CD14-positive monocyte (primary cell): ENCODE measurements around the gene EEF1G. TPM values are rescaled to one million over a fixed set of nuclear protein-coding genes. Genes with fewer than 3 reads are reported as not detected.
A peak's percentile ranks its signal among the peaks of the same experiment; 100 is the strongest.
"Not testable (repeated sequence)": the region's sequence is repeated elsewhere in the genome, so short reads cannot be mapped to it uniquely, and the experiment has no call there.

Experiments used
- DNase-seq, 3 donors: peaks; one replicate each; pipeline ENCODE4 v3.0.0-alpha.2; 2011 to 2022
- H2AFZ ChIP-seq: 2 replicates; pipeline ENCODE4 v1.6.0; 2012; ENCODE audit warnings: mild to moderate bottlenecking, low read depth, low read length, inconsistent platforms; ENCODE audit not compliant: insufficient read depth, poor library complexity, severe bottlenecking
- H3K27ac ChIP-seq, 2 donors: 1 replicate in 1 of 2; 2 replicates in 1 of 2; pipeline ENCODE4 v1.5.1; 2012 to 2013; ENCODE audit warnings: low read length in 2 of 2, control low read depth in 1 of 2, inconsistent platforms in 1 of 2, low read depth in 1 of 2, mild to moderate bottlenecking in 1 of 2
- H3K27me3 ChIP-seq, 2 donors: one replicate each; pipeline versions ENCODE4 v1.6.0 to v1.6.1; 2011 to 2013; ENCODE audit warnings: low read length in 2 of 2; ENCODE audit not compliant: control insufficient read depth in 2 of 2, insufficient read depth in 2 of 2
- H3K36me3 ChIP-seq, 2 donors: replicated peaks in 1 of 2; 1 replicate in 1 of 2; 2 replicates in 1 of 2; pipeline versions ENCODE4 v1.5.1 to v1.6.1; 2012 to 2013; ENCODE audit warnings: low read length in 2 of 2, control low read depth in 1 of 2, inconsistent platforms in 1 of 2, mild to moderate bottlenecking in 1 of 2; ENCODE audit not compliant: insufficient read depth in 2 of 2, control insufficient read depth in 1 of 2
- H3K4me1 ChIP-seq, 2 donors: 1 replicate in 1 of 2; 2 replicates in 1 of 2; pipeline versions ENCODE4 v1.5.1 to v1.6.1; 2012 to 2013; ENCODE audit warnings: low read length in 2 of 2, control low read depth in 1 of 2, inconsistent platforms in 1 of 2, mild to moderate bottlenecking in 1 of 2, moderate library complexity in 1 of 2; ENCODE audit not compliant: insufficient read depth in 2 of 2, control insufficient read depth in 1 of 2
- H3K4me2 ChIP-seq: replicated peaks from 2 replicates; pipeline ENCODE3; 2012; ENCODE audit warnings: low read length, moderate library complexity, mild to moderate bottlenecking; ENCODE audit not compliant: poor library complexity, severe bottlenecking; ENCODE audit errors: extremely low read depth
- H3K4me3 ChIP-seq, 3 experiments: fragments of 200-600 bp in 1 of 3; sonication (generic) in 1 of 3; replicated peaks in 1 of 3; 1 replicate in 2 of 3; 2 replicates in 1 of 3; pipeline ENCODE4 v1.5.1; 2011 to 2013; ENCODE audit warnings: low read length in 3 of 3, mild to moderate bottlenecking in 3 of 3, control low read depth in 2 of 3, low read depth in 2 of 3, inconsistent platforms in 1 of 3, moderate library complexity in 1 of 3
- H3K79me2 ChIP-seq: 2 replicates; pipeline ENCODE4 v1.6.0; 2012; ENCODE audit warnings: mild to moderate bottlenecking, control low read depth, inconsistent platforms, low read length, moderate library complexity; ENCODE audit not compliant: insufficient read depth
- H3K9ac ChIP-seq: 2 replicates; pipeline ENCODE4 v1.6.0; 2017; ENCODE audit warnings: low read length, mild to moderate bottlenecking; ENCODE audit not compliant: insufficient read depth, poor library complexity, severe bottlenecking
- H3K9me3 ChIP-seq, 2 donors: replicated peaks in 1 of 2; 1 replicate in 1 of 2; 2 replicates in 1 of 2; pipeline versions ENCODE4 v1.5.1 to v1.6.1; 2012 to 2013; ENCODE audit warnings: low read length in 2 of 2, control low read depth in 1 of 2; ENCODE audit not compliant: control insufficient read depth in 1 of 2, insufficient read depth in 1 of 2
- H4K20me1 ChIP-seq: 2 replicates; pipeline ENCODE4 v1.6.0; 2012; ENCODE audit warnings: mild to moderate bottlenecking, low read length, control low read depth, moderate library complexity; ENCODE audit not compliant: insufficient read depth
- H3K27ac Mint-ChIP-seq, 7 donors: one replicate each; pipeline ENCODE4 v1.8.0; 2020; ENCODE audit warnings: mild to moderate bottlenecking in 7 of 7, mixed read lengths in 7 of 7, moderate library complexity in 6 of 7, inconsistent platforms in 2 of 7
- H3K27me3 Mint-ChIP-seq, 3 donors: one replicate each; pipeline ENCODE4 v1.8.0; 2021 to 2022; ENCODE audit warnings: low read depth in 3 of 3, mild to moderate bottlenecking in 3 of 3, mixed read lengths in 3 of 3, moderate library complexity in 3 of 3, inconsistent platforms in 1 of 3
- H3K36me3 Mint-ChIP-seq, 2 donors: one replicate each; pipeline ENCODE4 v1.8.0; 2020; ENCODE audit warnings: mixed read lengths in 2 of 2, inconsistent platforms in 1 of 2, mild to moderate bottlenecking in 1 of 2
- H3K4me1 Mint-ChIP-seq: one replicate; pipeline ENCODE4 v1.8.0; 2020; ENCODE audit warnings: mild to moderate bottlenecking, mixed read lengths
- H3K4me3 Mint-ChIP-seq, 2 donors: one replicate each; pipeline ENCODE4 v1.8.0; 2020; ENCODE audit warnings: mild to moderate bottlenecking in 2 of 2, mixed read lengths in 2 of 2, moderate library complexity in 1 of 2
- H3K9me3 Mint-ChIP-seq, 7 donors: one replicate each; pipeline ENCODE4 v1.8.0; 2020 to 2022; ENCODE audit warnings: mixed read lengths in 7 of 7, mild to moderate bottlenecking in 6 of 7, moderate library complexity in 6 of 7, inconsistent platforms in 2 of 7
- WGBS: methylation state at CpG from one replicate; pipeline ENCODE4 v1.1.5; 2013; ENCODE audit warnings: missing lambda C conversion rate; ENCODE audit not compliant: insufficient coverage; 5-methylcytosine and 5-hydroxymethylcytosine counted together
- intact Hi-C, 2 donors: fragments of 100-400 bp; cut with micrococcal nuclease; formaldehyde crosslinking; loops; one replicate each; pipeline versions ENCODE4 v1.15.0 to v1.15.1; 2023
- polyA plus RNA-seq, 3 donors: library from polyadenylated mRNA; depleted of rRNA in 1 of 3; unstranded in 2 of 3; stranded (reverse) in 1 of 3; fragments of 300-500 nt in 2 of 3; fragments of >200 nt in 1 of 3; fragmentation: Illumina TruSeq in 2 of 3; gene quantifications; 1 replicate in 2 of 3; 2 replicates in 1 of 3; pipeline ENCODE4 v1.2.3, GENCODE V29; 2012 to 2021
- TF ChIP-seq, protein P1 (sequence below): fragments of 200-600 bp; IDR thresholded peaks from one replicate; pipeline ENCODE4 v1.8.0; 2022; ENCODE audit warnings: antibody characterized with exemption, mild to moderate bottlenecking

Gene EEF1G
- polyA plus RNA-seq, 3 donors, result 490 to 603 (median 491) TPM

- H3K4me3 ChIP-seq, result peak overlapping the region; percentile 69 to 91 (median 87)
- DNase-seq, result no peak
- peaks cover 33 to 50% of the 10 kb centered on the region in 2 donors for H3K36me3 Mint-ChIP-seq
- peaks cover 18 to 24% of the 10 kb centered on the region in 2 donors for H3K4me1 ChIP-seq
- H3K79me2 ChIP-seq, result peaks cover 21% of the 10 kb centered on the region
- no peaks in the 10 kb centered on the region for H4K20me1 ChIP-seq
- peak overlapping the region; percentile 72 for H3K9ac ChIP-seq
- 16% methylated on average over 5 of the region's 8 CpGs for WGBS
- peaks cover 18% of the 10 kb centered on the region for H3K4me1 Mint-ChIP-seq
- no peaks in the 10 kb centered on the region for H3K9me3 ChIP-seq
- H3K27me3 Mint-ChIP-seq, result no peaks in the 10 kb centered on the region
- peak overlapping the region; percentile 84 to 97 (median 94) for H3K27ac Mint-ChIP-seq
- TF ChIP-seq, protein P1, sequence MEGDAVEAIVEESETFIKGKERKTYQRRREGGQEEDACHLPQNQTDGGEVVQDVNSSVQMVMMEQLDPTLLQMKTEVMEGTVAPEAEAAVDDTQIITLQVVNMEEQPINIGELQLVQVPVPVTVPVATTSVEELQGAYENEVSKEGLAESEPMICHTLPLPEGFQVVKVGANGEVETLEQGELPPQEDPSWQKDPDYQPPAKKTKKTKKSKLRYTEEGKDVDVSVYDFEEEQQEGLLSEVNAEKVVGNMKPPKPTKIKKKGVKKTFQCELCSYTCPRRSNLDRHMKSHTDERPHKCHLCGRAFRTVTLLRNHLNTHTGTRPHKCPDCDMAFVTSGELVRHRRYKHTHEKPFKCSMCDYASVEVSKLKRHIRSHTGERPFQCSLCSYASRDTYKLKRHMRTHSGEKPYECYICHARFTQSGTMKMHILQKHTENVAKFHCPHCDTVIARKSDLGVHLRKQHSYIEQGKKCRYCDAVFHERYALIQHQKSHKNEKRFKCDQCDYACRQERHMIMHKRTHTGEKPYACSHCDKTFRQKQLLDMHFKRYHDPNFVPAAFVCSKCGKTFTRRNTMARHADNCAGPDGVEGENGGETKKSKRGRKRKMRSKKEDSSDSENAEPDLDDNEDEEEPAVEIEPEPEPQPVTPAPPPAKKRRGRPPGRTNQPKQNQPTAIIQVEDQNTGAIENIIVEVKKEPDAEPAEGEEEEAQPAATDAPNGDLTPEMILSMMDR, result no peak
- H3K4me3 Mint-ChIP-seq, result peak overlapping the region; percentile 96 to 99
- intact Hi-C loops, result no loop called here
- H3K36me3 ChIP-seq, result peaks cover 21 to 38% of the 10 kb centered on the region in 2 donors
- no peaks in the 10 kb centered on the region for H3K9me3 Mint-ChIP-seq
- H2AFZ ChIP-seq, result peak overlapping the region; percentile 91
- H3K4me2 ChIP-seq, result peak overlapping the region; percentile 97
- no peaks in the 10 kb centered on the region for H3K27me3 ChIP-seq
- H3K27ac ChIP-seq, result peak overlapping the region; percentile 76 to 95
Measured at GRCh38 chr11:62621027-62621566, 47.4 kb upstream of the EEF1G start.

DNA sequence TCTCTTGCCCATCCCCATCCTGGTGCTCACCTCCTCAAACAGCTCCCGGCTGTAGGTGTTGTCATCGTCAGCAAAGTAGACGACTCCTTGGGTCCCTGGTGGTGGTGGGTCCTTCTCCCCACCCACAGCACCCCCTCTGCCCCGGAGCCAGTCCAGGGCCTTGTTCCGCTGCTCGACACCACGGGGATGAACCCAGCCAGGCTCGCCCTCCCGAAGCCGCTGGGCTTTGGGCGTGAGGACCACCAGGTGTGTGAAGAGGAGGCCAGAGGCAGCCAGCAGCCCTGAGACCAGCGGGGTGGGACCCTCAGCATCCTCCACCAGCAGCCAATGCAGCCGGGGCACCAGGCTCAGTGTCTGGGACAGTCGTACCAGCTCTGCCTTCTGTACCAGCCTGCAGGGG, 43.3 kb upstream of the EEF1G start:
- not testable (repeated sequence) for DNase-seq, H3K4me3 Mint-ChIP-seq, H3K27ac ChIP-seq

More for the DNA sequence above, 43.3 kb upstream of the EEF1G start:
- H3K4me1 ChIP-seq, result peaks cover 18 to 26% of the 10 kb centered on the region in 2 donors
- H3K9ac ChIP-seq, H3K27me3 ChIP-seq, H3K27me3 Mint-ChIP-seq, H3K9me3 Mint-ChIP-seq, H3K9me3 ChIP-seq, H4K20me1 ChIP-seq, H3K27ac Mint-ChIP-seq, H2AFZ ChIP-seq, H3K4me2 ChIP-seq, H3K4me3 ChIP-seq: not testable (repeated sequence)
- H3K36me3 ChIP-seq, result peaks cover 14 to 32% of the 10 kb centered on the region in 2 donors
- H3K79me2 ChIP-seq, result peaks cover 21% of the 10 kb centered on the region
- intact Hi-C loops, result loop anchor here in 1 of 2 donors (10.0 kb wide), 1 partner anchor 238 kb away; no protein-coding TSS in a partner anchor
- H3K4me1 Mint-ChIP-seq, result peaks cover 20% of the 10 kb centered on the region
- H3K36me3 Mint-ChIP-seq, result peaks cover 25 to 45% of the 10 kb centered on the region in 2 donors
- WGBS, result 94% methylated on average over 2 of the region's 14 CpGs
